GM19452 (cell line): ENCODE data around the gene ZNRF3.

Experiments used
- ATAC-seq: cut with Tn5 transposase; IDR thresholded peaks from one replicate; pipeline ENCODE4 v1.9.1; 2021; ENCODE audit not compliant: unreplicated experiment

The ZNRF3 gene

DNA sequence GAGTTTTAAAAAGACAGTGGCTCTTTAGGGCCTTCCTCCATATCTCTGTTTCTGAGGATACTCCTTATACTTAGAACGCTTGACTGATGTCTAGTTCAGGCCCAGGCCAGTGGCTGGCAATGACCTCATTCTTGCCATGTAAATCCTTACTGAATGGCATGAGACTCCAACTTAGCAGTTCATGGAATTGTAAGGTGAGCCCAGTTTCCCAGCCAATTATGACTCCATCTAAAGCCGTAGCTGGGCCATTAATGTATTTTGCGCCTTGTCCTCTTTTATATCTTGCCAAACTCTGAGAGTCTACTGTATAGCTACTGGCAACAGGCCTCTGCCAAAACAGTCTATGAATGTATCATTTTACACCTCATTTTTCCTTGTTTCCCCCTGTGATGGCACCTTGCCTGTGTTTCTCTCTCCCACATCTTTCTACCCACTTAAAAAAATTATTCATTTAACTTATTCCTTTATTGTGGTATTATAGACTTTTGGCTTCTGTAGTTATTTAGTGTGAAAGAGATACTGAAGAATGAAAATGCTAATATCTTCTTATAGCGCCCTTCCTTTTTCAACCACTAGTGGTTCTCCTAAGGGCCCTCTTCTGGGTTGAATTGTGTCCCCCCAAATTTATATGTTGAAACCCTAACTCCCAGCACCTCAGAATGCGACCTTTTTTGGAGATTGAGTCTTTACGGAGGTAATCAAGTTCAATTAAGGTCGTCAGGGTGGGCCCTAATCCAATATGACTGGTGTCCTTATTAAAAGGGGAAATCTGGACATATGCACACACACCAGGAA, 67.4 kb downstream of the ZNRF3 start:
- ATAC-seq: no peak

GRCh38 chr22:28951530-28951929, 68.2 kb downstream of the ZNRF3 start:
- ATAC-seq: no peak

- no peak for ATAC-seq
Measured at GRCh38 chr22:28951969-28952521, 68.7 kb downstream of the ZNRF3 start.

DNA sequence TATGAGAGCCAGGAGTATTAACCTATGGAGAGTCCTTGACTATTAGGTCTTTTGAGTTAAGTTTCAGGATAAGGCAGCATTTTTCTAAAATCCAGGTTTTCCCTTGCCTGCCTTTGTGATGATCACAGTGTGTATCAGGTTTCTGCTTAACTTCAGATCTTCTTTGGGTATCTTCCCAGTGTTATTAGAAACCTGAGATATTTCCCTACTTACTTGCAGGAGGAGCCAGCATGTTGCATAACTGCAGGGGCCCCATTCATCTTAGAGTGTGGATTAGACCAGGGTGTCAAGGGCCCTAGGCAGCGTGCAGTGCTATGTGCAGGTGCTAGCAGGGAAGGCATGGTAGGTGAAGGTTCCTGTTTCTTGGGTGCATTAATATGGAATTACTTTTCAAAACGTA, 69.5 kb downstream of the ZNRF3 start:
- ATAC-seq: no peak

- ATAC-seq: no peak
Measured at GRCh38 chr22:28953403-28953802, 70.0 kb downstream of the ZNRF3 start.

GRCh38 chr22:28953976-28954880, 70.9 kb downstream of the ZNRF3 start:
- no peak for ATAC-seq

GRCh38 chr22:28955817-28956216, 72.4 kb downstream of the ZNRF3 start:
- no peak for ATAC-seq

- no peak for ATAC-seq
Measured at GRCh38 chr22:28956506-28956905, 73.1 kb downstream of the ZNRF3 start.

DNA sequence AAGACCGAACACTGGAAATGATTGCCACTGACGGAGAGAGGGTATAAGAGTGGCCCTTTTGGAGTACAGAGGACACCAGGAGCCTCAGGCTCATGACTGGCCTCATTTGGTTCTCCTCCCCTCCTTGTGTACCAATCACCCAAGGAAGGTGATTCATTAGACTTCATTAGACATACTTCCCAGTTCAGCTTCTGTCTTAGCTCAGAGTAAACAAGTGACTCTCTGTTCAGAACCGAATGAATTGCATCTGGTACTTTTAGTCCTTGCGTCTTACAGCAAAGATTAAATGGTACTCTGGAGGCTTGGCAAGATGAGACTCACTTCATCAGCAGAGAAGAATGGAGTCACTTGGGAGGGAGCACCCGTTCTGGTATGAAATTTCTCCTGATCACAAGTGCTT, 75.2 kb downstream of the ZNRF3 start:
- ATAC-seq: no peak

DNA sequence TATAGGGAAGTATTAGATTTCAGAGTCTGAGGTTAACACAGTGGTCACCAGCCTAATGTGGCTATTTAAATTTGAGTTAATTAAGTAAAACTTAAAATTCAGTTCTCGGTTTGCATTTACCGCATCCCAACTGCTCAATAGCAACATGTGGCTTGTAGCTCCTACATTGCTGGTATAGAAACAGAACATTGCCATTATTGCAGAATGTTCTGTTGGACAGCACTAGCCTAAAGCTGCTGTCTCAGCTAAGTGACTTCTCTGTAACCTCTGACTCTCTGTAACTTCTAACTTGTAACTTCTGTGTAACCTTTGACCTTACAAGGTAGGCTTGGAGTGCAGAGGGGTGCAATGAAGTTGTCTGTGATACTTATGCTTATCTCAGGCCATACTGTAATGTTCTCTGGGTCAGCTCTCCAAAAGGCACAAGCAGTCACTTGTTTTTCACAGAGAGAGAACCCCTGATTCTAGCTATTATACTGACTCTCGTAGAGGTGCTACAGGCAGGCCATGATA, 78.7 kb downstream of the ZNRF3 start:
- no peak for ATAC-seq

GRCh38 chr22:28963362-28963761, 80.0 kb downstream of the ZNRF3 start:
- ATAC-seq: no peak

DNA sequence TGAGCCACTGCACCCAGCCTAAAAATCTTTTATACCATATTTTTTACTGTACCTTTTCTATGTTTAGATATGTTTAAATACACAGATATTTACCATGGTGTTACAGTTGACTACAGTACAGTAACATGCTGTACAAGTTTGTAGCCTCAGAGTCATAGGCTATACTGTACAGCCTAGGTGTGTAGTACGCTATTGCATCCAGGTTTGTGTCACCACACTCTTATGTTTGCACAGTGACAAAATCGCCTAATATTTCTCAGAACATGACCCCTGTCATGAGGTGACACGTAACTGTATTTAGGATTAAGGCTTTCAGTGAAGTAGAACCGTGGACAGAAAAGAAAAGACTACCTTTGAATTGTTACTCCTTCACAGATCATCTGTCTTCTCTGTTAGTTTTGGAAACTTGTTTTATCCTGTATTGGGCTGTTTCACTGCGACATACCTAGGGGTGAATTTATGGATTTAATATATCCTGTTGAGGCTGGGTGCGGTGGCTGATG, 83.8 kb downstream of the ZNRF3 start:
- ATAC-seq: no peak

- ATAC-seq: no peak
Measured at GRCh38 chr22:28967969-28968368, 84.6 kb downstream of the ZNRF3 start.

DNA sequence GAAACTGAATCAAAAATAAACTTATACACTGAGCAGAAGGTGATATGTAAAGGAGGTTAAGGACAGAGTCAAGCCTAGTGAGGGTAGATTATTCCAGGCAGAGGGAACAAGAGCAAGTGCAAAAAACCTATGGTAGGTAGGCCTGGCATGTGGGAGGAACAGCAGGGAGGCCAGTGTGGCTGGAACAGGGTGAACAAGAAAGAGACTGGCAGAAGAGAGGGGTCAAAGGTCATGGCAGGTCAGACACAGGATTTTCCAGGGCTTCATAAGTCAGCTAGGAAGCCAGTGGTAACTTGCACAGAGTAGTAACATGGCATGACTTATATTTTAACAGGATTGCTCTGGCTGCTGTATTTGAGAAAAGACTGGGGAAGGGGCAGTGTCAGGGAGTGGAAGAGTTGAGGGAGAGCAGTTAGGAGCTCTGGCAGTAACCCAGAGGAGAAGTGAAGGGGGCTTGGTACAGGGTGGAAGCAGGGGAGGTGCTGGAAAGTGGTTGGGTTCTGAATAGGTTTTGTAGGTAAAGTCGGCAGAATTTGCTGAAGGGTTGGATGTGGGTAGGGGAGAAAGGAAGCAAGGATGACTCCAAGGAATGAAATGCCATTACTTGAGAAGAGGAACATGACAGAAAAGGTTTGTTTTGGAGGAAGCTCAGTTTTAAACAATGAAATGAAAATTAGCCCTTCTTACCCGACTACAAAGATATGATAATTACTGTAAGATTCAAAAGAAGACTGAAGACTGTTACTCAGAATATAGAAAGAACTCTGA, 86.2 kb downstream of the ZNRF3 start:
- ATAC-seq: no peak

DNA sequence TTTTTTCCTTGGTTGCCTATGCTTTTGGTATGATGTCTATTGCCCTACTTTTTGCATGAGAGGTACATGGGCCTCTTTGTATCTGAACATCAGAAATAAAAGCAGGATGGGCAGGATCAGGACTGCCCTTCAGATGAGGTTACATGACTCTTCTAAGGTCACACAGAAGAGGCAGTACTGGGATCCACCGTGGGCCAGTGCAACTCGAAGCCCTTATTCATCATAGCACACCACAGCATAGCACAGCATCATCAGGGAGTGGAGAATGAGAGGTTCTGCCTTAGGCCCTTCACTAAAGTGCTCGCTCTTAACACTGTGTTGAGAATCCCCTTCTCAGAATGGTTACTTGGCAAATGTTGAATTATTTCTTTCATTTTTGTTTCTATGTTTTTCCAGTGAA, 90.0 kb downstream of the ZNRF3 start:
- ATAC-seq: no peak

DNA sequence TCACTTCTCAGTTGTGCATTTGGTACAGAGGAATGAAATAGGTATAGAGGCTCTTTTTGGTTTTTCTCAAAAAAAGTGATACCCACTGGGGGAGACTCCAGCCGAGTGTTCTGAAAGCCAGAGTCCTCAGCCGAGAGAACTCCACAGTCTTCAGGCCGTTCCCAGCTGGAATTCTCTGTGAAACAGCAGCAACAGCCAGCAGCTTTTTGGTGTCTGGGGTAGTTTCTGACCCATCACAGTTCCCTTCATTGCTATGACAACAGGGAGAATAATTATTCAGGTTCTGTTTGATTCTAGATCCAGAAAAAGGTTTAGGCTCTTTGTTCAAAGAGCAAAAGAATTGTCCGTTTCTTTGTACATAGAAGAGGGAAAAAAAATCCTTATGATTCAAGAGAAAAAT, 93.7 kb downstream of the ZNRF3 start:
- no peak for ATAC-seq

GRCh38 chr22:28977481-28977971, 94.2 kb downstream of the ZNRF3 start:
- no peak for ATAC-seq

- no peak for ATAC-seq
Measured at GRCh38 chr22:28978158-28978557, 94.8 kb downstream of the ZNRF3 start.

- no peak for ATAC-seq
Measured at GRCh38 chr22:28978863-28979796, 95.8 kb downstream of the ZNRF3 start.
